ENCODE measurements around the gene KRABD2. TPM values are rescaled to one million over a fixed set of nuclear protein-coding genes. Genes with fewer than 3 reads are reported as not detected.

The KRABD2 gene

DNA sequence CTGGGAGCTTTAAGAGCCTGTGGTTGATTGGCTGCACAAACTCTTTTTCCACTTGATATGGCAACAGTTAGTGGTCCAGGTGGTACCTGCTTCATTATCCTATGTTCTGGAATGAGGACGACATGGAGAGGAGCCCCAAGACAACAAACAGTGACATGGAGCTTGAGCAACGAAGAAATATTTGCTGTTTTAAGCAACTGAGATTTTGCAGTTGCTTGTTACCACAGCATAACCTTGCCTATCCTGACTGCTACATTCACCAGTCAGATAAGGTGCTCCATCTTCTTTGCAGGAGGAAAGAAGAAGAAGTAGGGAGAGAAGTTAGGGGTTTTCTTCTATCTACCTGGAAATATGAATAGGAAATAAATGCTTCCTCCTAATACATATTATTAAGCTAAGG, 44.4 kb downstream of the KRABD2 start:
- POLR2A ChIA-PET, result interaction anchor here (0.6 kb wide), 1 partner anchor 57 kb away, joined by 4 read pairs; no protein-coding TSS in a partner anchor
- no peaks in the 10 kb centered on the region for H3K9me2 ChIP-seq (ENCODE audit: insufficient read depth)
- CTCF ChIA-PET, result no interaction called here

GRCh38 chr17:8327303-8327649, 49.2 kb downstream of the KRABD2 start:
- intact Hi-C loops (cut with micrococcal nuclease), result no loop called here
- no peaks in the 10 kb centered on the region for H3K4me1 ChIP-seq (ENCODE audit: control insufficient read depth in 1 of 2, insufficient read depth in 2 of 2, low read length in 2 of 2)
- ATAC-seq, result no peak
- ChIA-PET POLR2A (no interaction called here), CTCF (no interaction called here), RAD21 (ENCODE audit: low non-redundant PET in 1 of 2, low total read pairs in 2 of 2, uncharacterized antibody in 2 of 2, unreplicated experiment in 2 of 2) (no interaction called here)
- TF ChIP-seq SIN3A (IDR thresholded peaks at IDR 0.05; ENCODE audit: low read depth) (no peak), SRF (IDR thresholded peaks at IDR 0.05; ENCODE audit: low read depth) (no peak), ATF3 (IDR thresholded peaks at IDR 0.05) (no peak), CEBPB (IDR thresholded peaks at IDR 0.05; ENCODE audit: low read depth) (no peak)
- H3K36me3 ChIP-seq (ENCODE audit: control insufficient read depth in 1 of 2, insufficient read depth in 2 of 2, low read length in 2 of 2), result no peaks in the 10 kb centered on the region
- H4K20me1 ChIP-seq (ENCODE audit: insufficient read depth), result no peaks in the 10 kb centered on the region
- H3K9ac ChIP-seq (ENCODE audit: low read length), result no peak overlapping the region
- no TSS peak for BruUV-seq (replicated peaks)
- H3K27ac ChIP-seq (ENCODE audit: low read depth, low read length), result no peak overlapping the region
- no peaks in the 10 kb centered on the region for H3K27me3 ChIP-seq (ENCODE audit: insufficient read depth, low read length)
- H3K79me2 ChIP-seq (ENCODE audit: insufficient read depth, low read length), result no peaks in the 10 kb centered on the region
- H2AFZ ChIP-seq (ENCODE audit: low read depth, low read length, poor library complexity, severe bottlenecking), result no peak overlapping the region
- no peaks in the 10 kb centered on the region for H3K9me3 ChIP-seq (ENCODE audit: control insufficient read depth in 1 of 2, insufficient read depth in 1 of 2, low read depth in 1 of 2, low read length in 2 of 2)
- no peak for DNase-seq (ENCODE audit: low read depth, low spot score)
- H3K4me3 ChIP-seq (replicated peaks in 1 of 2; ENCODE audit: low read depth in 1 of 2, low read length in 2 of 2), result no peak overlapping the region
- no peaks in the 10 kb centered on the region for H3K9me2 ChIP-seq (ENCODE audit: insufficient read depth)
- H3K4me2 ChIP-seq (ENCODE audit: low read length), result no peak overlapping the region

More for the DNA sequence above, 44.4 kb downstream of the KRABD2 start:
- ATAC-seq (no peak), DNase-seq (ENCODE audit: low read depth, low spot score) (no peak)
- Histone ChIP-seq H3K4me3 (replicated peaks in 1 of 2; ENCODE audit: low read depth in 1 of 2, low read length in 2 of 2) (no peak overlapping the region), H3K4me1 (ENCODE audit: control insufficient read depth in 1 of 2, insufficient read depth in 2 of 2, low read length in 2 of 2) (no peaks in the 10 kb centered on the region), H2AFZ (ENCODE audit: low read depth, low read length, poor library complexity, severe bottlenecking) (no peak overlapping the region), H3K36me3 (ENCODE audit: control insufficient read depth in 1 of 2, insufficient read depth in 2 of 2, low read length in 2 of 2) (no peaks in the 10 kb centered on the region), H3K9me3 (ENCODE audit: control insufficient read depth in 1 of 2, insufficient read depth in 1 of 2, low read depth in 1 of 2, low read length in 2 of 2) (no peaks in the 10 kb centered on the region), H3K27me3 (ENCODE audit: insufficient read depth, low read length) (no peaks in the 10 kb centered on the region), H3K9ac (ENCODE audit: low read length) (no peak overlapping the region), H3K79me2 (ENCODE audit: insufficient read depth, low read length) (no peaks in the 10 kb centered on the region), H3K27ac (ENCODE audit: low read depth, low read length) (no peak overlapping the region), H3K4me2 (ENCODE audit: low read length) (no peak overlapping the region), H4K20me1 (ENCODE audit: insufficient read depth) (no peaks in the 10 kb centered on the region)
- BruUV-seq (replicated peaks), result no TSS peak
- no peak for TF ChIP-seq CTCF (IDR thresholded peaks at IDR 0.05 in 2 of 3, conservative IDR thresholded peaks at IDR 0.05 in 1 of 3; ENCODE audit: borderline replicate concordance in 1 of 3, insufficient read depth in 1 of 3, low read depth in 2 of 3, low read length in 2 of 3)
- RAD21 ChIA-PET (ENCODE audit: low non-redundant PET in 1 of 2, low total read pairs in 2 of 2, uncharacterized antibody in 2 of 2, unreplicated experiment in 2 of 2), result interaction anchor here in 1 of 2 experiments (0.7 kb wide), 1 partner anchor 290 kb away, joined by 3 read pairs; no protein-coding TSS in a partner anchor
- intact Hi-C loops (cut with micrococcal nuclease), result no loop called here

Other genes with a start within 250 kb of the KRABD2 start
- 87.6 TPM for gene PER1, start 224.3 kb downstream of the KRABD2 start, total RNA-seq (2021; ENCODE audit: unreplicated experiment)
- gene VAMP2, start 213.8 kb downstream of the KRABD2 start, total RNA-seq (2021; ENCODE audit: unreplicated experiment), result 35.9 TPM
- gene TMEM107, start 200.3 kb downstream of the KRABD2 start, total RNA-seq (2021; ENCODE audit: unreplicated experiment), result 30.1 TPM
- 6.4 TPM for gene BORCS6, start 186.5 kb downstream of the KRABD2 start, total RNA-seq (2021; ENCODE audit: unreplicated experiment)
- 141 TPM for gene AURKB, start 166.1 kb downstream of the KRABD2 start, total RNA-seq (2021; ENCODE audit: unreplicated experiment)
- 80.4 TPM for gene CTC1, start 128.6 kb downstream of the KRABD2 start, total RNA-seq (2021; ENCODE audit: unreplicated experiment)
- 80.6 TPM for gene PFAS, start 127.4 kb downstream of the KRABD2 start, total RNA-seq (2021; ENCODE audit: unreplicated experiment)
- gene RANGRF, start 88.0 kb downstream of the KRABD2 start, total RNA-seq (2021; ENCODE audit: unreplicated experiment), result 33.2 TPM
- 4.7 TPM for gene SLC25A35, start 81.3 kb downstream of the KRABD2 start, total RNA-seq (2021; ENCODE audit: unreplicated experiment)
- not detected for gene ARHGEF15, start 66.5 kb downstream of the KRABD2 start, total RNA-seq (2021; ENCODE audit: unreplicated experiment)
- gene ODF4, start 36.9 kb downstream of the KRABD2 start, total RNA-seq (2021; ENCODE audit: unreplicated experiment), result not detected
- gene RPL26, start 6.5 kb upstream of the KRABD2 start, total RNA-seq (2021; ENCODE audit: unreplicated experiment), result 2,603 TPM
- not detected for gene RNF222, start 21.1 kb upstream of the KRABD2 start, total RNA-seq (2021; ENCODE audit: unreplicated experiment)
- 39.2 TPM for gene NDEL1, start 59.2 kb upstream of the KRABD2 start, total RNA-seq (2021; ENCODE audit: unreplicated experiment)